SIG-M5 treated with dmso at 0.1 percent for 504 hours (cell line): ENCODE measurements around the gene TANGO2.

Source experiments
- DNase-seq: peaks from one replicate; lab custom pipeline; 2025; ENCODE audit not compliant: unreplicated experiment; lab: John Stamatoyannopoulos, UW

Gene TANGO2

GRCh38 chr22:20024650-20025397, 3.9 kb downstream of the TANGO2 start:
- DNase-seq = no peak

- no peak for DNase-seq
Observed at GRCh38 chr22:20025401-20026203, 4.7 kb downstream of the TANGO2 start.

- DNase-seq = no peak
Observed at GRCh38 chr22:20026204-20026908, 5.4 kb downstream of the TANGO2 start.

- no peak for DNase-seq
Observed at GRCh38 chr22:20026996-20027601, 6.2 kb downstream of the TANGO2 start.

- DNase-seq = no peak
Observed at GRCh38 chr22:20027966-20028854, 7.3 kb downstream of the TANGO2 start.

GRCh38 chr22:20028855-20029549, 8.1 kb downstream of the TANGO2 start:
- no peak for DNase-seq

- DNase-seq = no peak
Observed at GRCh38 chr22:20029550-20030225, 8.8 kb downstream of the TANGO2 start.

- no peak for DNase-seq
Observed at GRCh38 chr22:20031732-20032406, 11.0 kb downstream of the TANGO2 start.

- no peak for DNase-seq
Observed at GRCh38 chr22:20032407-20032991, 11.6 kb downstream of the TANGO2 start.

GRCh38 chr22:20033045-20033706, 12.3 kb downstream of the TANGO2 start:
- DNase-seq = no peak

GRCh38 chr22:20034143-20034542, 13.2 kb downstream of the TANGO2 start:
- DNase-seq = no peak

- no peak for DNase-seq
Observed at GRCh38 chr22:20035375-20036083, 14.6 kb downstream of the TANGO2 start.

GRCh38 chr22:20036084-20036482, 15.2 kb downstream of the TANGO2 start:
- no peak for DNase-seq

- DNase-seq = no peak
Observed at GRCh38 chr22:20036535-20037392, 15.9 kb downstream of the TANGO2 start.

GRCh38 chr22:20037419-20037818, 16.5 kb downstream of the TANGO2 start:
- DNase-seq = no peak

GRCh38 chr22:20038574-20038973, 17.7 kb downstream of the TANGO2 start:
- no peak for DNase-seq
